Vagina (tissue), 2 donors: ENCODE data around the gene VGF. TPM values are rescaled to one million over a fixed set of nuclear protein-coding genes. Genes with fewer than 3 reads are reported as not detected.
A peak's percentile ranks its signal among the peaks of the same experiment; 100 is the strongest.

Source experiments
- DNase-seq, 2 donors: peaks; one replicate each; pipeline ENCODE4 v3.0.0-alpha.2; 2017; ENCODE audit errors: extremely low spot score in 2 of 2
- H3K27ac ChIP-seq: fragments of 200-600 bp; sonication (generic); one replicate; pipeline ENCODE4 v1.5.1; 2019
- H3K27me3 ChIP-seq: fragments of 200-600 bp; sonication (generic); one replicate; pipeline ENCODE4 v1.5.1; 2019
- H3K36me3 ChIP-seq, 2 donors: fragments of 200-600 bp; sonication (generic); one replicate each; pipeline ENCODE4 v1.5.1; 2017 to 2019
- H3K4me1 ChIP-seq: fragments of 200-600 bp; sonication (generic); one replicate; pipeline ENCODE4 v1.5.1; 2019
- H3K4me3 ChIP-seq, 2 donors: fragments of 200-600 bp; sonication (generic); 1 replicate in 1 of 2; 2 replicates in 1 of 2; pipeline ENCODE4 v1.5.1; 2016 to 2019
- H3K9me3 ChIP-seq: fragments of 200-600 bp; sonication (generic); one replicate; pipeline ENCODE4 v1.5.1; 2019
- CTCF ChIP-seq, 3 experiments: fragments of 450-650 bp in 2 of 3; fragments of 200-600 bp in 1 of 3; sonication (generic) in 1 of 3; IDR thresholded peaks; one replicate each; pipeline ENCODE4 v1.5.1; 2017 to 2019; ENCODE audit warnings: antibody characterized with exemption in 3 of 3, mild to moderate bottlenecking in 2 of 3, moderate library complexity in 2 of 3
- POLR2A ChIP-seq, 2 donors: fragments of 450-650 bp; IDR thresholded peaks; one replicate each; pipeline ENCODE4 v1.6.1; 2017; ENCODE audit warnings: antibody characterized with exemption in 2 of 2, mild to moderate bottlenecking in 2 of 2, moderate library complexity in 2 of 2
- POLR2AphosphoS5 ChIP-seq, 2 donors: sonication (generic); formaldehyde crosslinking; IDR thresholded peaks; one replicate each; pipeline ENCODE4 v1.9.0; 2017; ENCODE audit warnings: antibody characterized with exemption in 2 of 2, mild to moderate bottlenecking in 2 of 2, low read depth in 1 of 2; ENCODE audit not compliant: insufficient read depth in 1 of 2
- intact Hi-C: fragments of 100-400 bp; cut with DNase I; formaldehyde crosslinking; loops from one replicate; pipeline ENCODE4 v1.15.1; 2023
- total RNA-seq: library from RNA; depleted of rRNA; stranded (reverse); fragments of >200 nt; gene quantifications from one replicate; pipeline ENCODE4 v1.2.3, GENCODE V29; 2016

Gene VGF
- total RNA-seq, 1 donor from 2014 or later: 1.2 TPM

- no peak for TF ChIP-seq POLR2A (IDR thresholded peaks at IDR 0.05)
- TF ChIP-seq POLR2AphosphoS5 (IDR thresholded peaks at IDR 0.05; ENCODE audit: insufficient read depth in 1 of 2, low read depth in 1 of 2): no peak
- no peak for TF ChIP-seq CTCF (IDR thresholded peaks at IDR 0.05)
- peak overlapping the region; percentile 61 for H3K27ac ChIP-seq
- peaks cover 46% of the 10 kb centered on the region for H3K4me1 ChIP-seq
- H3K4me3 ChIP-seq: peak overlapping the region; percentile 14 to 45
- intact Hi-C loops: loop anchor here (5.0 kb wide), 1 partner anchor 40 kb away; the partner anchor contains the start of gene TRIM56
- DNase-seq: no peak
- H3K36me3 ChIP-seq: no peaks in the 10 kb centered on the region
- H3K27me3 ChIP-seq: no peaks in the 10 kb centered on the region
- no peaks in the 10 kb centered on the region for H3K9me3 ChIP-seq
These were observed 37.8 kb downstream of the VGF start for GRCh38 chr7:101127460-101128039.

- intact Hi-C loops: loop anchor here (5.0 kb wide), 1 partner anchor 40 kb away; the partner anchor contains the start of gene TRIM56
- TF ChIP-seq POLR2A (IDR thresholded peaks at IDR 0.05) (peak in 1 of 2 donors; percentile 87), CTCF (IDR thresholded peaks at IDR 0.05) (peak in 1 of 3 experiments; percentile 26), POLR2AphosphoS5 (IDR thresholded peaks at IDR 0.05; ENCODE audit: insufficient read depth in 1 of 2, low read depth in 1 of 2) (peak; percentile 68 to 89)
- peak within 1 kb of the TSS; percentile 14 to 45 for H3K4me3 ChIP-seq
- no peaks in the 10 kb centered on the region for H3K36me3 ChIP-seq
- H3K27me3 ChIP-seq: no peaks in the 10 kb centered on the region
- peak in 1 of 2 donors; percentile 99 for DNase-seq
- H3K27ac ChIP-seq: peak within 1 kb of the TSS; percentile 81
- H3K9me3 ChIP-seq: no peaks in the 10 kb centered on the region
- H3K4me1 ChIP-seq: peaks cover 53% of the 10 kb centered on the region
These were observed 38.5 kb downstream of the VGF start, which contains the start of gene SERPINE1 for GRCh38 chr7:101126651-101127459. SERPINE1 (plus strand) TSS chr7:101127104; CDS start chr7:101128394, 1,290 bp downstream.

- no peaks in the 10 kb centered on the region for H3K27me3 ChIP-seq
- H3K9me3 ChIP-seq: no peaks in the 10 kb centered on the region
- TF ChIP-seq POLR2AphosphoS5 (IDR thresholded peaks at IDR 0.05; ENCODE audit: insufficient read depth in 1 of 2, low read depth in 1 of 2) (no peak), POLR2A (IDR thresholded peaks at IDR 0.05) (no peak), CTCF (IDR thresholded peaks at IDR 0.05) (no peak)
- peak overlapping the region; percentile 81 for H3K27ac ChIP-seq
- H3K4me3 ChIP-seq: peak overlapping the region in 1 of 2 donors; percentile 45
- DNase-seq: no peak
- intact Hi-C loops: loop anchor here (5.0 kb wide), 1 partner anchor 39 kb away; the partner anchor contains the start of gene TRIM56
- no peaks in the 10 kb centered on the region for H3K36me3 ChIP-seq
- peaks cover 60% of the 10 kb centered on the region for H3K4me1 ChIP-seq
These were observed 39.2 kb downstream of the VGF start for GRCh38 chr7:101125989-101126650.

GRCh38 chr7:101124376-101125056 lies 40.9 kb downstream of the VGF start:
- TF ChIP-seq CTCF (IDR thresholded peaks at IDR 0.05) (no peak), POLR2AphosphoS5 (IDR thresholded peaks at IDR 0.05; ENCODE audit: insufficient read depth in 1 of 2, low read depth in 1 of 2) (no peak), POLR2A (IDR thresholded peaks at IDR 0.05) (no peak)
- Histone ChIP-seq H3K27me3 (no peaks in the 10 kb centered on the region), H3K27ac (peak overlapping the region; percentile 81), H3K9me3 (no peaks in the 10 kb centered on the region), H3K36me3 (no peaks in the 10 kb centered on the region), H3K4me3 (no peak overlapping the region), H3K4me1 (peaks cover 60% of the 10 kb centered on the region)
- DNase-seq: no peak
- intact Hi-C loops: loop anchor here (5.0 kb wide), 1 partner anchor 37 kb away; the partner anchor contains the start of gene TRIM56
